OCI-LY3 (cell line): ENCODE measurements around the gene NAA20.

Experiments used
- CTCF ChIP-seq: fragments of 200-600, 300-600 bp; sonication (generic); IDR thresholded peaks from 2 replicates; pipeline ENCODE4 v1.5.1; 2014; ENCODE audit warnings: antibody characterized with exemption, low read length, low read depth
- EZH2phosphoT487 ChIP-seq: fragments of 200-600 bp; shearing (Covaris generic); IDR thresholded peaks from 2 replicates; pipeline ENCODE4 v1.6.1; 2018; ENCODE audit warnings: antibody characterized with exemption, mixed run types, low read depth

- TF ChIP-seq CTCF = no peak
- TF ChIP-seq EZH2phosphoT487 = no peak
Measured at GRCh38 chr20:19970256-19970765, 46.9 kb upstream of the NAA20 start.
